Bronchial epithelial cell (primary cell): ENCODE measurements around the gene KLF5. TPM values are rescaled to one million over a fixed set of nuclear protein-coding genes. Genes with fewer than 3 reads are reported as not detected.

Experiments used
- DNase-seq: peaks from one replicate; pipeline ENCODE4 v3.0.0-alpha.2; 2010; ENCODE audit warnings: low read depth
- FAIRE-seq: peaks from 2 replicates; lab custom pipeline; 2011; peaks lifted over from hg19 to GRCh38; lab: Jason Lieb, UNC
- H3K27me3 ChIP-seq: 2 replicates; pipeline ENCODE4 v1.5.1; 2011; ENCODE audit warnings: low read length; ENCODE audit not compliant: control insufficient read depth, insufficient read depth
- H3K36me3 ChIP-seq: 2 replicates; pipeline ENCODE4 v1.5.1; 2011; ENCODE audit warnings: low read length; ENCODE audit not compliant: control insufficient read depth, insufficient read depth
- H3K4me3 ChIP-seq: 2 replicates; pipeline ENCODE4 v1.5.1; 2011; ENCODE audit warnings: mild to moderate bottlenecking, low read depth, low read length, control low read depth
- CTCF ChIP-seq: IDR thresholded peaks from 2 replicates; pipeline ENCODE4 v1.5.1; 2011; ENCODE audit warnings: mild to moderate bottlenecking, moderate library complexity, low read length, control low read depth, inconsistent platforms; ENCODE audit not compliant: insufficient read depth, severe bottlenecking
- total RNA-seq: library from RNA; depleted of rRNA; stranded (reverse); fragments of >200 nt; gene quantifications from 2 replicates; pipeline ENCODE4 v1.2.1, GENCODE V29; 2014

The KLF5 gene
- total RNA-seq, 1 donor from 2014 or later = 48.4 TPM

- DNase-seq = peak; percentile 77
- H3K36me3 ChIP-seq = peaks cover 13% of the 10 kb centered on the region
- peak overlapping the region; percentile 97 for H3K4me3 ChIP-seq
- no peak for FAIRE-seq
- TF ChIP-seq CTCF = no peak
- no peaks in the 10 kb centered on the region for H3K27me3 ChIP-seq
Observed at GRCh38 chr13:73060251-73061160, 1.7 kb downstream of the KLF5 start.

DNA sequence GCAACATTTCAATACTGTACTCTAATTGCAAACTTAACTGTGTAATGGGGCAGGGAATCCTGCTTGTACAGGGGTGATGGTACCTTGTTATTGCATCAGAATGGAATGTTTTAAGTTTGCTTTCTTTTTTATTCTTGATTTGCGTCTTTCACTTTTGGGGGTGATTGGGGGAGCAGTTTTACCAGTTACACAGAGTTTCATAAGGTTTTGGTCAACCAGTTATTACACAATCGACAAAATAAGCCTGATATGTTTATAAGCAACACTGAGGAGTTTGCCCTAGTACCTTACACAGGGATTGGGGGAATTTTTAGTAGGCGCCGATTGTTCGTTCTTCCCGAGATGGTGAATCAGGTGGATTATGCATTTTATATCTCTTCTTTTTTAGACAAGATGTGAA is 2.7 kb downstream of the KLF5 start:
- DNase-seq = peak; percentile 62
- Histone ChIP-seq H3K4me3 (peak overlapping the region; percentile 97), H3K36me3 (peaks cover 13% of the 10 kb centered on the region), H3K27me3 (no peaks in the 10 kb centered on the region)
- no peak for FAIRE-seq
- no peak for TF ChIP-seq CTCF

DNA sequence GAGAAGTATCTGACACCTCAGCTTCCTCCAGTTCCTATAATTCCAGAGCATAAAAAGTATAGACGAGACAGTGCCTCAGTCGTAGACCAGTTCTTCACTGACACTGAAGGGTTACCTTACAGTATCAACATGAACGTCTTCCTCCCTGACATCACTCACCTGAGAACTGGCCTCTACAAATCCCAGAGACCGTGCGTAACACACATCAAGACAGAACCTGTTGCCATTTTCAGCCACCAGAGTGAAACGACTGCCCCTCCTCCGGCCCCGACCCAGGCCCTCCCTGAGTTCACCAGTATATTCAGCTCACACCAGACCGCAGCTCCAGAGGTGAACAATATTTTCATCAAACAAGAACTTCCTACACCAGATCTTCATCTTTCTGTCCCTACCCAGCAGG is 3.1 kb downstream of the KLF5 start:
- Histone ChIP-seq H3K27me3 (no peaks in the 10 kb centered on the region), H3K36me3 (peaks cover 13% of the 10 kb centered on the region), H3K4me3 (peak overlapping the region; percentile 97)
- DNase-seq = peak; percentile 85
- no peak for TF ChIP-seq CTCF
- FAIRE-seq = peak; percentile 95

DNA sequence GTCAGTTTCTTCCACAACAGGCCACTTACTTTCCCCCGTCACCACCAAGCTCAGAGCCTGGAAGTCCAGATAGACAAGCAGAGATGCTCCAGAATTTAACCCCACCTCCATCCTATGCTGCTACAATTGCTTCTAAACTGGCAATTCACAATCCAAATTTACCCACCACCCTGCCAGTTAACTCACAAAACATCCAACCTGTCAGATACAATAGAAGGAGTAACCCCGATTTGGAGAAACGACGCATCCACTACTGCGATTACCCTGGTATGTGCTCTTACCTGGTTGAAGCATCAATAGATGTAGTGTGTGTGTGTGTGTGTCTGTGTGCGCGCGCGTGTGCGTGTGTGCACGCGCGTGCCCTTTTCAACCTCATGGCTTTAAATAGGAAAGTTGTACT is 3.7 kb downstream of the KLF5 start:
- no peak for TF ChIP-seq CTCF
- Histone ChIP-seq H3K36me3 (peaks cover 15% of the 10 kb centered on the region), H3K4me3 (peak overlapping the region; percentile 97), H3K27me3 (no peaks in the 10 kb centered on the region)
- FAIRE-seq (no peak), DNase-seq (no peak)

DNA sequence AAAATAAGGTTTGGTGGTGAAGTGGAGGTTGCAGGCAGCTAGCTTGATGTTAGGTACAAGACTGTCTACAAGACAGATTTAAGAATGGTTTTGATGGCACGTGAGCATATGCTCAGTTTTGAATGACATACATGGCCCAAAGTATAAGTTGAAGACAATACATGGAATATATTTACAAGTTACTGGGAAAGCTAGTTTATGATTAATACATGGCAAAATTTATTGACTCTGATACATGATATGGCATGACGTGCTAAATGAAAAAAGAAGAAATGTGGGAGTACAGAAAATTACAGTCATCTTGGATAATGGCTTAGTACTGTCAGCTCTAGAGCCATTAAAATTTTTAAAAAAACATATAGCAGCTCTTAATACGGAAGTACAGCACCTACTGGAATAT is 4.4 kb downstream of the KLF5 start:
- DNase-seq (peak; percentile 74), FAIRE-seq (no peak)
- Histone ChIP-seq H3K36me3 (peaks cover 16% of the 10 kb centered on the region), H3K27me3 (no peaks in the 10 kb centered on the region), H3K4me3 (peak overlapping the region; percentile 97)
- TF ChIP-seq CTCF = no peak

DNA sequence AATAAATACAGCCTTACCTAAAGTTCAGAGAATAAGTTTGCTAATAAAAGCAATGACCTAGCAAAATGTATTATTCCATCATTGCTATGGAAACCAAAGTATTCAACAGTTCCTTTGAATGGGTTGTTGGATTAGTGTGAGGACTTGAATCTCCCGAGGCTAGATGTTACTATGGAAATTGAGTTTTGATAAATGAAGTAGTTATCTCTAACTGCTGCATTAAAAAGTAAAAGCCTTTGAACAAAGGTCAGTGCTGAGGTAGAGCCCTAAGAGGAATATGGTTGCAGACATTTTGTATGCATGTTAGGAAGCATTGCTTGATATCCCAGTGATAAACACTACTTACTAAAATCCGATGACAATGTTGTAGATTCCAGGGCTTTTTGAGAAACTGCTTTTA is 6.2 kb downstream of the KLF5 start:
- TF ChIP-seq CTCF = no peak
- H3K27me3 ChIP-seq = no peaks in the 10 kb centered on the region
- no peak for FAIRE-seq
- H3K4me3 ChIP-seq = peak overlapping the region; percentile 2
- H3K36me3 ChIP-seq = peaks cover 13% of the 10 kb centered on the region
- DNase-seq = no peak
